ENCODE data around the gene SORBS1. TPM values are rescaled to one million over a fixed set of nuclear protein-coding genes. Genes with fewer than 3 reads are reported as not detected.

Gene SORBS1
- total RNA-seq, 1 experiment from 2014 or later, result 39.9 TPM

DNA sequence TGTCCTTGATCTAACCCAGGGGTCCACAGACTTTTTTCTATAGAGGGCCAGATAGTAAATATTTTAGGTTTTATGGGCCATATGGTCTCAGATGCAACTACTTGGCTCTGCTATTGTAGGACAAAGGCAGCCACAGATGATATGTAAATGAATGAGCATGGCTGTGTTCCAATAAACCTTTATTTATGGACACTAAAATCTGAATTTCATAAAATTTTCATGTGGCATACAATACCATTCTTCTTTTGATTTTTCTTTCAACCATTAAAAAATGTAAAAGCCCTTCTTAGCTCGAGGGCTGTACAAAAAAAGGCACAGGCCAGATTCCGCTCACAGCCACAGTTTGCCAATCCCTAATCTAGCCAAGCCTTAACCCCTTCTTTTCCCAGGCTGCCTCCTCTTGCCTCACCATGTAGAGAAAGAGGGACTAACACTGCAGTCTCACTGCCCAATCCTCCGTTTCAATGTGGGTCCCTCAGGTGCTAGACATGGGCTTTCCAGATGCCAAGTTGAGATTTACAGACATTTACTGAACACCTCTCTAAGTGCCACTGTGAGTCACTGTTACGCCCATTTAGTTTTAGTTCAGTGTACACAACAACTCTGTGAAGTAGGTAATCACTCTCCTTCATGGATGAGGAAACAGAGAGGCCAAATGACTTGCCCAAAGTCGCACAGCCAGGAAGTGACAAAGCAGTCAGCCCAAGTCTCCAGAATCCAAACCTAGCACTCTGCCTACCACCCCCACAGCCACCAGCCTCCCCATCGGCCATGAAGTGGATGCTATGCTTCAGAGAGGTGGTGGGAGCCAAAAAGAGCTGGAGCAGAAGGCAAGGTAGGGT, 137.8 kb downstream of the SORBS1 start:
- DNase-seq (ENCODE audit: low spot score) (no peak), ATAC-seq (no peak)
- Mint-ChIP-seq H3K4me3 (no peak overlapping the region), H3K9me3 (no peaks in the 10 kb centered on the region), H3K4me1 (no peaks in the 10 kb centered on the region), H3K27me3 (ENCODE audit: low read depth) (no peaks in the 10 kb centered on the region), H3K36me3 (no peaks in the 10 kb centered on the region), H3K27ac (peak overlapping the region; percentile 12; the same call in 1 of the 2 replicates)
- POLR2A ChIA-PET, result no interaction called here
- CTCF ChIA-PET, result interaction anchor here (0.7 to 1.1 kb wide), 2 partner anchors 177 to 178 kb away, joined by 3 read pairs; no protein-coding TSS in a partner anchor
- TF ChIP-seq ATF3 (CRISPR knock-in tag; conservative IDR thresholded peaks at IDR 0.05) (no peak), GTF2I (CRISPR knock-in tag; conservative IDR thresholded peaks at IDR 0.05) (no peak), SMAD4 (CRISPR knock-in tag; IDR thresholded peaks at IDR 0.05) (no peak), IRF1 (CRISPR knock-in tag; IDR thresholded peaks at IDR 0.05) (no peak), GRHL2 (CRISPR knock-in tag; IDR thresholded peaks at IDR 0.05; ENCODE audit: insufficient replicate concordance, severe bottlenecking) (no peak), ZNF396 (CRISPR knock-in tag; IDR thresholded peaks at IDR 0.05; ENCODE audit: borderline replicate concordance) (no peak), MLX (CRISPR knock-in tag; IDR thresholded peaks at IDR 0.05) (no peak), FOXP1 (CRISPR knock-in tag; IDR thresholded peaks at IDR 0.05; ENCODE audit: borderline replicate concordance) (no peak), SP1 (CRISPR knock-in tag; conservative IDR thresholded peaks at IDR 0.05) (no peak)
- TF ChIP-seq, protein P1, sequence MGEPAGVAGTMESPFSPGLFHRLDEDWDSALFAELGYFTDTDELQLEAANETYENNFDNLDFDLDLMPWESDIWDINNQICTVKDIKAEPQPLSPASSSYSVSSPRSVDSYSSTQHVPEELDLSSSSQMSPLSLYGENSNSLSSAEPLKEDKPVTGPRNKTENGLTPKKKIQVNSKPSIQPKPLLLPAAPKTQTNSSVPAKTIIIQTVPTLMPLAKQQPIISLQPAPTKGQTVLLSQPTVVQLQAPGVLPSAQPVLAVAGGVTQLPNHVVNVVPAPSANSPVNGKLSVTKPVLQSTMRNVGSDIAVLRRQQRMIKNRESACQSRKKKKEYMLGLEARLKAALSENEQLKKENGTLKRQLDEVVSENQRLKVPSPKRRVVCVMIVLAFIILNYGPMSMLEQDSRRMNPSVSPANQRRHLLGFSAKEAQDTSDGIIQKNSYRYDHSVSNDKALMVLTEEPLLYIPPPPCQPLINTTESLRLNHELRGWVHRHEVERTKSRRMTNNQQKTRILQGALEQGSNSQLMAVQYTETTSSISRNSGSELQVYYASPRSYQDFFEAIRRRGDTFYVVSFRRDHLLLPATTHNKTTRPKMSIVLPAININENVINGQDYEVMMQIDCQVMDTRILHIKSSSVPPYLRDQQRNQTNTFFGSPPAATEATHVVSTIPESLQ (CRISPR knock-in tag; IDR thresholded peaks at IDR 0.05), result no peak
- TF ChIP-seq, protein P2, sequence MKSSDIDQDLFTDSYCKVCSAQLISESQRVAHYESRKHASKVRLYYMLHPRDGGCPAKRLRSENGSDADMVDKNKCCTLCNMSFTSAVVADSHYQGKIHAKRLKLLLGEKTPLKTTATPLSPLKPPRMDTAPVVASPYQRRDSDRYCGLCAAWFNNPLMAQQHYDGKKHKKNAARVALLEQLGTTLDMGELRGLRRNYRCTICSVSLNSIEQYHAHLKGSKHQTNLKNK (CRISPR knock-in tag; IDR thresholded peaks at IDR 0.05), result no peak

- no peak for TF ChIP-seq JUN (CRISPR knock-in tag; IDR thresholded peaks at IDR 0.05)
- no peak for TF ChIP-seq SP1 (CRISPR knock-in tag; conservative IDR thresholded peaks at IDR 0.05)
- TF ChIP-seq ZNF425 (CRISPR knock-in tag; conservative IDR thresholded peaks at IDR 0.05), result no peak
- TF ChIP-seq MYBL2 (CRISPR knock-in tag; IDR thresholded peaks at IDR 0.05), result no peak
- H3K36me3 Mint-ChIP-seq, result no peaks in the 10 kb centered on the region
- H3K4me1 Mint-ChIP-seq, result no peaks in the 10 kb centered on the region
- H3K4me3 Mint-ChIP-seq, result no peak overlapping the region
- DNase-seq (ENCODE audit: low spot score), result no peak
- ChIA-PET CTCF (no interaction called here), POLR2A (no interaction called here)
- ATAC-seq, result no peak
- H3K27me3 Mint-ChIP-seq (ENCODE audit: low read depth), result no peaks in the 10 kb centered on the region
- no peaks in the 10 kb centered on the region for H3K9me3 Mint-ChIP-seq
- H3K27ac Mint-ChIP-seq, result no peak overlapping the region
These were observed 138.9 kb downstream of the SORBS1 start for GRCh38 chr10:95422233-95422632.

DNA sequence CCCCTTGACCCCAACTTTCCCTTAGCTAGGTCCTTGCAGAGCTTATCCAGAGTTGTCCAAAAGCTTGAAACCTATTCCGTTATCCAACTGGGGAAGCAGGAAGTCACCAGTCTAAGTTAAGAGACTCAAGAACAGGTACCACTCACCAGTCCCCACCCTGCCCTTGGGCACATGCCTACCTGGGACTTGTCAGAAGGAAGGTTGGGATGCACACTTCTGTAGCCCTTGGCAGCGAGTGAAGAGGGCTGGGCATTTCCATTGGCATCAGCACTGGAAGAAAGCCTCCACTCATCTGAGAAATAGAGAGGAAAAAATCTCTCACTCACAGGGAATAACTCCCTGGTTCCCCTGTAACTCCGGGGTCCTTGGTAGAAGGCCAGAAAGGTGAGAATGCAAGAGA, 139.4 kb downstream of the SORBS1 start:
- Mint-ChIP-seq H3K9me3 (no peaks in the 10 kb centered on the region), H3K4me1 (no peaks in the 10 kb centered on the region), H3K27me3 (ENCODE audit: low read depth) (no peaks in the 10 kb centered on the region), H3K36me3 (no peaks in the 10 kb centered on the region), H3K4me3 (no peak overlapping the region), H3K27ac (no peak overlapping the region)
- DNase-seq (ENCODE audit: low spot score) (no peak), ATAC-seq (no peak)
- CTCF ChIA-PET, result no interaction called here
- POLR2A ChIA-PET, result no interaction called here
- no peak for TF ChIP-seq NR3C1 (CRISPR knock-in tag; conservative IDR thresholded peaks at IDR 0.05; ENCODE audit: low read depth)
- no peak for TF ChIP-seq USF1 (CRISPR knock-in tag; IDR thresholded peaks at IDR 0.05)
- TF ChIP-seq GABPB1 (CRISPR knock-in tag; IDR thresholded peaks at IDR 0.05), result no peak
- TF ChIP-seq ESRRA (CRISPR knock-in tag; IDR thresholded peaks at IDR 0.05; ENCODE audit: borderline replicate concordance), result no peak
- no peak for TF ChIP-seq IRF1 (CRISPR knock-in tag; IDR thresholded peaks at IDR 0.05)

Measured in WTC11 (cell line).